ENCODE results near the gene NADSYN1.
"Not testable (repeated sequence)": the region's sequence is repeated elsewhere in the genome, so short reads cannot be mapped to it uniquely, and the experiment has no call there.

Gene NADSYN1

GRCh38 chr11:71530602-71531001 is 77.6 kb downstream of the NADSYN1 start:
- DNase-seq: no peak

GRCh38 chr11:71532036-71532610 is 79.1 kb downstream of the NADSYN1 start:
- no peak for DNase-seq

- DNase-seq: not testable (repeated sequence)
Observed at GRCh38 chr11:71534711-71535608, 82.0 kb downstream of the NADSYN1 start.

- no peak for DNase-seq
Observed at GRCh38 chr11:71535825-71536224, 82.8 kb downstream of the NADSYN1 start.

GRCh38 chr11:71537537-71537936 is 84.5 kb downstream of the NADSYN1 start:
- no peak for DNase-seq

GRCh38 chr11:71537977-71538665 is 85.1 kb downstream of the NADSYN1 start, which contains the start of gene KRTAP5-8:
Gene KRTAP5-8 (plus strand): TSS chr11:71538025. CDS start chr11:71538056, 31 bp downstream.
- not testable (repeated sequence) for DNase-seq

- no peak for DNase-seq
Observed at GRCh38 chr11:71538666-71538990, 85.6 kb downstream of the NADSYN1 start.

GRCh38 chr11:71539017-71539416 is 86.0 kb downstream of the NADSYN1 start:
- DNase-seq: no peak

GRCh38 chr11:71539971-71540370 is 87.0 kb downstream of the NADSYN1 start:
- DNase-seq: not testable (repeated sequence)

GRCh38 chr11:71540521-71541304 is 87.7 kb downstream of the NADSYN1 start:
- not testable (repeated sequence) for DNase-seq

- DNase-seq: no peak
Observed at GRCh38 chr11:71542382-71542781, 89.4 kb downstream of the NADSYN1 start.

- no peak for DNase-seq
Observed at GRCh38 chr11:71542879-71543777, 90.1 kb downstream of the NADSYN1 start.

GRCh38 chr11:71543866-71544265 is 90.9 kb downstream of the NADSYN1 start:
- no peak for DNase-seq

GRCh38 chr11:71544525-71545214 is 91.7 kb downstream of the NADSYN1 start:
- no peak for DNase-seq

- no peak for DNase-seq
Observed at GRCh38 chr11:71545405-71545966, 92.5 kb downstream of the NADSYN1 start.

GRCh38 chr11:71548120-71548519 is 95.1 kb downstream of the NADSYN1 start, which contains the start of gene KRTAP5-9:
Gene KRTAP5-9 (plus strand): TSS chr11:71548420. CDS start chr11:71548658, 238 bp downstream.
- DNase-seq: no peak

GRCh38 chr11:71548716-71549151 is 95.7 kb downstream of the NADSYN1 start:
- DNase-seq: no peak

All from NCI-H2171 treated with DMSO at 0.1 percent for 48 hours (cell line).